ENCODE measurements around the gene LRRC71.

LRRC71 gene

DNA sequence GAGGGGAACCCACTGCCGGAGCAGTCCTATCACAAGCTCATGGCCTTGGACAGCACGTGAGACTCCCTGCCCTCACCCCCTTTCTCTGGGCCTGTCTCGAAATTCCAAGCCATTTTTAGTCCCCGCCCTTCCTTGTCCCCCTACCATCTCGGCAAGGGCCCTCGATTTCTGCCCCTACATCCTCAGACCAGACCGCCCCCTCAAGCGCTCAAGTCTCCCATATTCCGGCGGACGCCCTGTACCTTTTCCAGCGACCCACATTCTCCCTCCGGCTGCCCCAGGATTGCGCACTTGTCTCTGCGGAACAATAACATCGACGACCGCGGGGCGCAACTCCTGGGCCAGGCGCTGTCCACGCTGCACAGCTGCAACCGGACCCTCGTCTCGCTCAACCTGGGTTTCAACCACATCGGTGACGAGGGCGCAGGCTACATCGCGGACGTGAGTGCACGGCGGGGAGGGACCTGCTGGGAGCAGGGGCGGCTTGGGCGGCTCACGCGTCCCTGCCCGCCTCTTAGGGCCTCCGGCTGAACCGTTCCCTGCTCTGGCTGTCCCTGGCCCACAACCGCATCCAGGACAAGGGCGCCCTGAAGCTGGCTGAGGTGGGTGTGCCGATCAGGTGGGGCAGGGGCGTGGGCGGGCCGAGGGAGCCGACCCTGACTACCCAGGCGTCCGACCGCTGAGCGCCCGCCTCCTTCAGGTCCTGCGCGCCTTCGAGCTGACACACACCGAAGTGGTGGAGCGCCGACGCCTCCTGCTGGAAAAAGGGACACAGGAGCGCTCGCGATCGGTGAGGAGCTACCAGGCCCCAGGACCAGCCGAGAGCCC is 7.0 kb downstream of the LRRC71 start:
- peak; percentile 48 to 71 (median 49) for DNase-seq (ENCODE audit: low read depth in 3 of 3)

GRCh38 chr1:156928043-156928602 is 7.7 kb downstream of the LRRC71 start:
- no peak for DNase-seq (ENCODE audit: low read depth in 3 of 3)

- no peak for DNase-seq (ENCODE audit: low read depth in 3 of 3)
Measured at GRCh38 chr1:156929596-156930238, 9.3 kb downstream of the LRRC71 start.

- DNase-seq (ENCODE audit: low read depth in 3 of 3): no peak
Measured at GRCh38 chr1:156930483-156930882, 10.1 kb downstream of the LRRC71 start.

DNA sequence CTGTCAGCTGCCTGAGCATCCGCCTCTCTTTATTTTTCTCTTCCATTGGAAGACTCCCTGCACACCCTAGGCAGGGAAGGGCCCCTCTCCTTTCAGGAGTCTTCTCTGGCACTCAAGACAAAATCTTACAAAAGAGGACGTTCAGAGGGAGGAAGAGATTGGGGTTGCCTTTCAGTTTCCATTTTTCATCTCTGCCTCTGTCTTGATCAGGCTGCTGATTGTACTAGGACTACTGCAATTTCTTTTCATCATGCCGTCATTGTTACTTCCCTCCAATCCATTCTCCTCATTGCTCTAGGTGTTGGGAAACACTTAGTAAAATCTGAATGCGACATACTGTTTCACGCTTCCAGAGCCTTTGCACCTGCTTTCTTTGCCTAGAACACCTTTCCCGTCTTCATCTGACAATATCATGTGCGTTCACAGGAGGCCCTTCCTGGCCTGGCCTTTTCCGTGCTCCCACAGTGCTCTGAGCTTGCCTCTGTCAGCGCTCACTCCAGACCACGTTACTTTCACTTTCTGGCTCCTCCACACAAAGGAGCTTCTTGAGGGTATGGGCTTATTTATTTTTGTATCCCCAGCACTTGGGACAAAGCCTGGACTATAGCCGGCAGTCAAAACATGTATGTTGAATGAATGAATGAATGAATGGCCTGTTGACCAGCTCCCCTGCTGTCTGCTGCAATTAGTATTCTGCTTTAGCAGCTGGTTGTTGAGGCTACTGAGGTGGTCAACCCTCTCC is 10.9 kb downstream of the LRRC71 start:
- DNase-seq (ENCODE audit: low read depth in 3 of 3): no peak

- DNase-seq (ENCODE audit: low read depth in 3 of 3): no peak
Measured at GRCh38 chr1:156931974-156932710, 11.7 kb downstream of the LRRC71 start.

DNA sequence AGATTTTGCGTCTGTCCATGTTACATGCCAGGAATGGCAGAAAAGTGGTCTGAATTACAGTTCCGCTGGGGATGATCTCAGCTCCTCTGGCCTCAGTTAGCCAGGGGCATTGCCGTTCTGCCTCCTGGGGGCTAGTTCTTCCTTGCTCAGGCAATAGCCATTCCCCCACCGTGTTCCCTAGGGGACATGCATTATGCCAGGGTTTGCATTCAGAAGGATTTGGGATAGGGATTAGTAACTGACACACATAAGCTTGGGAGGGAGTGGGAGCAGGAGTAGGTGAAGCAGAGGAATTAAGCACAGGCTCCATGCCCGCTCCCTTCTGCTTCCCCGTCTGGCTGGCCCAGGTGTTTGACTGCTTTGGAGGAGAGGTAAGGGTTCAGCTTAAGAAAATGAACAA is 12.7 kb downstream of the LRRC71 start:
- no peak for DNase-seq (ENCODE audit: low read depth in 3 of 3)

DNA sequence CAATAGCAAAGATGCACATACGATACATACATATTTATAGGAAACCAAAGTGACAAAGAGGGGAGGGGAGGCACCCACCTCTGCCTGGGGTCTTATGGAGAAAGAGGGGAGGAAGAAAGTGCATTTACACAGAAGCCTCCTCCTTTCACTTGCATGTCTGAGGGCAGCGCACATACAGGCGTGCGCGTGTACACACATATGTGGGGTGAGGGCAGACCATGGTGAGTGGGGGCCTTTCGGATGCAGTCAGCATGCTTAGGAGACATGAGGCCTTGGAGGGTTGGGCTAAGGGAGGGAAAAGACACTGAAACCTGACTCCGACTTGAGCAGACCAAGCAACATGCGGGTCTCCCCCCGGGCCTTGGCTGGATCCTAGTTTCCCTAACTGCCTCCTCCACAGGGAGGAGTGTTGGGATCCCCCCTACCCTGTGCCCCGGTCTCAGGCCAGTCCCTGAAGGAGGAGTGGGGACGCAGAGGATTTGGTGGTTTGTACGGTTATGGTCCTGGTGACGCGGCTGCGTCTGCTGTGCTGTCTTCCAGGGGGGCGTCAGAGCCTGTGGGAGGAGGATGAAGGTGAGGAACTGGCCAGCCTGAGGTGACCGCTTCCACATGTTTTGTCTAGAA is 15.2 kb downstream of the LRRC71 start:
- no peak for DNase-seq (ENCODE audit: low read depth in 3 of 3)

- DNase-seq (ENCODE audit: low read depth in 3 of 3): no peak
Measured at GRCh38 chr1:156936191-156936590, 15.8 kb downstream of the LRRC71 start.

GRCh38 chr1:156936721-156937220 is 16.3 kb downstream of the LRRC71 start:
- no peak for DNase-seq (ENCODE audit: low read depth in 3 of 3)

DNA sequence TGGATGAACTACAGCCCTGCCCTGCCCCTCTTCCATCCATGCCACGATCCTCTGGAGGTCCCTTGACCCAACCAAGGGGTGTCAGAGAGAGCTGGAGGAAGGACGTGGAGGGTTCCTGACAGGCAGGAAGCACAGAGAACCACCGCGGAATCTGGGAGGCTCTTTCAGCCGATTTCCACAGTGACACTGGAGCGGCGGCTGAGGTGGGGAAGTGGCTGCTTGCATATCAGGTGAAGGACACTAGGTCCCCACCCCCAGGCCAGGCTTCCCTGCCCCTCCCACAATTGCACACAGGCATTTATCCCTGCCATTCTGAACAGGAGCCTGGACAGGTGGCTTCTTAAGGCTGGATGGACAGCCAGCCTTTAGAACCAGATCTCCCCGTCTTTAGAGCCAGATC is 17.5 kb downstream of the LRRC71 start:
- no peak for DNase-seq (ENCODE audit: low read depth in 3 of 3)

- no peak for DNase-seq (ENCODE audit: low read depth in 3 of 3)
Measured at GRCh38 chr1:156938813-156939212, 18.4 kb downstream of the LRRC71 start.

GRCh38 chr1:156939786-156940334 is 19.4 kb downstream of the LRRC71 start:
- DNase-seq (ENCODE audit: low read depth in 3 of 3): no peak

DNA sequence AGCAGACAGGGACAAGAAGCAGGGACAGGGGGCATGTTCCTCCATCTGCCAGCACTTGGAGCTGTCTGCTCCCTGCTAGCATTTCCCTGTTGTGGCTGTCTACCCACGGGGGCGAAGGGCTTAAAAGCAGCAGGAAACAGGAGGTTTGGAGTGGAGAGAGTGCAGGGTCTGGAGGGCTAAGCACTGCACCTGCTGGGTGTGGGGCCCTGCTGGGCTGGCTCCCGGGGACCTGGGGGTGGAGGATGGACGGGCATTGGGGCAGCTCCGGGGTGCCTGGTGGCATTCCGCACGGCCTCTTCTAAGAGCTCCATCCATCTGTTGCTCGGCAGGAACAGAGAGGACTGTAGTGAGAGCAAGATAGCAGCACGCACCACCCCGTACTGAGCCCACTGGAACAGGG is 21.2 kb downstream of the LRRC71 start:
- DNase-seq (ENCODE audit: low read depth in 3 of 3): no peak

GRCh38 chr1:156942176-156942575 is 21.7 kb downstream of the LRRC71 start:
- no peak for DNase-seq (ENCODE audit: low read depth in 3 of 3)

DNA sequence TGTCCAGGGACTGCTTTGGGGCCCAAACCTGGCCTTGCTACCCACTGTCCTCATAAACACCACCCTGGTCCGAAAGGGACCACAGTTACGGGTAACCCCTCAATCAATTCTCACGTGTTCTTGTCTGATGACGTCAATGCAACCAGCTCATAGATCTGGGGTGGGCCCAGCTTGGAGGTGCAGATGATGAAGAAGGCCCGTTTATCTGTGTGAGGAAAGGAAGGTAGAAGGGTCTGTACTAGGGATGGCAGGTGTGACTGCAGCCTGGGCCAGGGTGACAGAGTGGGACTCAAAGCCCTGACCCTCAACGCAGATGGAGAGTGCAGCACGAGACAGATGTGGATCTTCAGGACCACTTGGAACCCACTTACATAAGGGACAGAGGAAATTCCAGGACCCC is 22.1 kb downstream of the LRRC71 start:
- no peak for DNase-seq (ENCODE audit: low read depth in 3 of 3)

- no peak for DNase-seq (ENCODE audit: low read depth in 3 of 3)
Measured at GRCh38 chr1:156943756-156944155, 23.3 kb downstream of the LRRC71 start.

DNA sequence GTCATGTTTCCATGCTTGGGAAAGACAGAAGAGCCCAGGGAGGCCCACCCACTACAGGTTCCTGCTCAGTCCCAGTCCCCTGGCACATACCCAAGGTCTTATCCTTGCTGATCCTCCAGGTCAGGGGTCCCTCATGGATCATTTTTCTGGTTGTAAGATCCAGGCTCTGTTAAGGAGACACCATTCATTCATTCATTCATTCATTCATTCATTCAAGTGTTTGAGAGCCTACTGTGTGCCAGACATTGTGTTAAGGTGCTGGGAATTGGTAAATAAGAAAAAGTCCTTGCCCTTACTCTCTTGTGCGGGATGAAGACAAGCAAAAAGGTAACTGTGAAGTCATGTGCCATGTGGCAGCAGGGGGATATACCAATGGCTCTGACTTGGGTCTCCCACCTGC is 23.8 kb downstream of the LRRC71 start:
- DNase-seq (ENCODE audit: low read depth in 3 of 3): no peak

GRCh38 chr1:156944848-156945247 is 24.4 kb downstream of the LRRC71 start:
- no peak for DNase-seq (ENCODE audit: low read depth in 3 of 3)

DNA sequence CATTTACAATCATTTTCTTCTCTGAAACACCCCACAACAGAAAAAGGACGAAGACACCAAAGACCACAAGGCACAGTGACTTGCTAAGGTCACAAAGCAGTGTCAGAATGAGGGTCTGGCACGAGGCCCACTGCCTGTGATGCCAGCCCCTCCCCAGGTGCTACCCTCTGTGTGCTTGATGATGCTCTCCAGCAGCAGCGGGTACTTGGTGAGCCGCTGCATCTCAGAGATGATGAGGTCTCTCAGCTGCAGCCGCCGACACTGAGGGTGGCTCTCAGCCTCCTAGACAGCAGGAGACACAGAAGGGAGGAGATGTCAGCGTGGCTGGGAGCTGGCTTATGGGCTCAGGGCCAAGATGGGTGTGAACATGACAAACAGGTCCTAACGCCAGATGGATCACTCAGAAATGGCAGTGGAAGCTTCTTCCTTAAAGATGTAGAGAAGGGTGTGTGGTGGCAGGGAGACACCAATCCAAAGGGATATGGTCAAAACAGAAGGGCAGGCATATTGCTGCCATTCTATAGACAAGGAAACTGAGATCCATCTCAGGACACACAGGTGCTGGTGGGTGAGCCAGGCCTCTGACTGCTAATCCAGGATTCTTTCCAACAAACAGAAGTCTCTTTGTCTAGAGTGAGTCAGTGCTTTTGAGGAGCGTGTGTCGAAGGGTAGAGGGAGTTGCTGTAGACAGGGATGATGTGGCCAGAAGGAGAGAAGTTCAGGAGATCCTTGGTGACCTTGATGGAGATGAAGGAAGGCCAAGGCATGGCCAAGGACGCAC is 25.6 kb downstream of the LRRC71 start:
- DNase-seq (ENCODE audit: low read depth in 3 of 3): no peak
